HG03108 (cell line): ENCODE results near the gene ARAP2.
"Not testable (repeated sequence)": the region's sequence is repeated elsewhere in the genome, so short reads cannot be mapped to it uniquely, and the experiment has no call there.

Experiments used
- ATAC-seq: cut with Tn5 transposase; IDR thresholded peaks from one replicate; pipeline ENCODE4 v1.9.1; 2021; ENCODE audit warnings: moderate library complexity; ENCODE audit not compliant: unreplicated experiment

Gene ARAP2

GRCh38 chr4:36192922-36193321 lies 51.4 kb downstream of the ARAP2 start:
- ATAC-seq: no peak

- ATAC-seq: peak; percentile 87
Measured at GRCh38 chr4:36189511-36190226, 54.6 kb downstream of the ARAP2 start.

GRCh38 chr4:36187723-36188333 lies 56.5 kb downstream of the ARAP2 start:
- no peak for ATAC-seq

GRCh38 chr4:36183665-36184393 lies 60.5 kb downstream of the ARAP2 start:
- ATAC-seq: no peak

GRCh38 chr4:36183232-36183631 lies 61.1 kb downstream of the ARAP2 start:
- ATAC-seq: no peak

- ATAC-seq: not testable (repeated sequence)
Measured at GRCh38 chr4:36182315-36182714, 62.0 kb downstream of the ARAP2 start.

GRCh38 chr4:36180206-36180605 lies 64.1 kb downstream of the ARAP2 start:
- ATAC-seq: no peak

GRCh38 chr4:36178484-36178883 lies 65.8 kb downstream of the ARAP2 start:
- no peak for ATAC-seq

GRCh38 chr4:36177946-36178345 lies 66.4 kb downstream of the ARAP2 start:
- no peak for ATAC-seq

GRCh38 chr4:36174570-36174969 lies 69.7 kb downstream of the ARAP2 start:
- no peak for ATAC-seq

- ATAC-seq: no peak
Measured at GRCh38 chr4:36173905-36174304, 70.4 kb downstream of the ARAP2 start.

- no peak for ATAC-seq
Measured at GRCh38 chr4:36172656-36173055, 71.7 kb downstream of the ARAP2 start.

- no peak for ATAC-seq
Measured at GRCh38 chr4:36168127-36168878, 76.0 kb downstream of the ARAP2 start.

GRCh38 chr4:36165631-36166005 lies 78.7 kb downstream of the ARAP2 start:
- ATAC-seq: no peak

GRCh38 chr4:36164900-36165630 lies 79.2 kb downstream of the ARAP2 start:
- ATAC-seq: no peak

GRCh38 chr4:36163198-36163597 lies 81.1 kb downstream of the ARAP2 start:
- ATAC-seq: no peak

- ATAC-seq: no peak
Measured at GRCh38 chr4:36159208-36159607, 85.1 kb downstream of the ARAP2 start.

- ATAC-seq: no peak
Measured at GRCh38 chr4:36152735-36153134, 91.6 kb downstream of the ARAP2 start.

- ATAC-seq: no peak
Measured at GRCh38 chr4:36142504-36142903, 101.8 kb downstream of the ARAP2 start.

GRCh38 chr4:36141186-36141585 lies 103.1 kb downstream of the ARAP2 start:
- no peak for ATAC-seq

- ATAC-seq: no peak
Measured at GRCh38 chr4:36140421-36140820, 103.9 kb downstream of the ARAP2 start.
